Activated B cell treated with CpG ODN at 0.5 μM for 24 hours (primary cell): Measurements from ENCODE around the gene LRRC10B. TPM values are rescaled to one million over a fixed set of nuclear protein-coding genes. Genes with fewer than 3 reads are reported as not detected.

ENCODE experiments used
- ATAC-seq: fragments of 200-7000 bp; cut with Tn5 transposase; one replicate; pipeline ENCODE4 v1.10.0; 2021; ENCODE audit warnings: low read depth, mild to moderate bottlenecking, moderate library complexity
- CTCF ChIA-PET: fragments of 350-600 bp; sonication (Branson Sonifier 250); formaldehyde crosslinking; loops from one replicate; lab custom pipeline; 2021; ENCODE audit warnings: antibody characterized with exemption; lab: Charles Lee
- POLR2A ChIA-PET: fragments of 350-600 bp; sonication (Branson Sonifier 250); formaldehyde crosslinking; loops from one replicate; lab custom pipeline; 2021; ENCODE audit warnings: antibody characterized with exemption; lab: Charles Lee
- DNase-seq: peaks from one replicate; pipeline ENCODE4 v3.0.0; 2022
- H3K27ac Mint-ChIP-seq: one replicate; pipeline ENCODE4 v1.8.0; 2020; ENCODE audit warnings: mixed read lengths
- H3K27me3 Mint-ChIP-seq: one replicate; pipeline ENCODE4 v1.8.0; 2021; ENCODE audit warnings: mixed read lengths
- H3K36me3 Mint-ChIP-seq: one replicate; pipeline ENCODE4 v1.8.0; 2021; ENCODE audit warnings: low read depth, mixed read lengths
- H3K4me1 Mint-ChIP-seq: one replicate; pipeline ENCODE4 v1.8.0; 2021; ENCODE audit warnings: mixed read lengths
- H3K4me3 Mint-ChIP-seq: one replicate; pipeline ENCODE4 v1.8.0; 2020; ENCODE audit warnings: mild to moderate bottlenecking, mixed read lengths
- H3K9me3 Mint-ChIP-seq: one replicate; pipeline ENCODE4 v1.8.0; 2020; ENCODE audit warnings: mixed read lengths
- CTCF ChIP-seq: fragments of 200-600 bp; IDR thresholded peaks from one replicate; pipeline ENCODE4 v1.8.0; 2022; ENCODE audit warnings: antibody characterized with exemption, mild to moderate bottlenecking
- intact Hi-C: fragments of 100-400 bp; cut with micrococcal nuclease; formaldehyde crosslinking; loops from one replicate; pipeline ENCODE4 v1.15.1; 2024
- total RNA-seq: library from RNA; stranded (reverse); gene quantifications from 2 replicates; pipeline ENCODE4 v1.2.3, GENCODE V29; 2022

Gene LRRC10B
- total RNA-seq, 1 donor from 2014 or later: not detected

DNA sequence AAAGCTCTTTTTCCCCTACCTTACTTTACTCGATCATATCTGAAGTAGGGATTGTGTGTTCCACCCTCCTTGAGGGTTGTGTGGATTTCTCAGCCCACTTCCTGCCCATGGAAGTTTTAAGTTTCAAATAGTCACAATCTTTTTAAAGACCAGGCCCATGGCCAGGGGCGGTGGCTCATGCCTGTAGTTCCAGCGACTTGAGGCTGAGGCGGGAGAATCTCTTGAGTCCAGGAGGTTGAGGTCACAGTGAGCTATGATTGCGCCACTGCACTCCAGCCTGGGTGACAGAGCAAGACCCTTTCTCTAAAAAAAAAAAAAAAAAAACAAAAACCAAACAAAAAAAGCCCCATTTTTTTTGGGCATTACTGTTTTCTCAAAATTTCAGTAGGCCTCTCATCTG lies 36.3 kb upstream of the LRRC10B start:
- no peak for ATAC-seq
- Mint-ChIP-seq H3K27ac (no peak overlapping the region), H3K36me3 (peaks cover 38% of the 10 kb centered on the region), H3K4me3 (no peak overlapping the region), H3K4me1 (no peaks in the 10 kb centered on the region), H3K9me3 (peaks cover 2% of the 10 kb centered on the region), H3K27me3 (no peaks in the 10 kb centered on the region)
- ChIA-PET POLR2A (interaction anchor here (0.7 kb wide), 1 partner anchor 190 kb away, joined by 5 read pairs; no protein-coding TSS in a partner anchor), CTCF (no interaction called here)
- DNase-seq: no peak
- no peak for TF ChIP-seq CTCF
- intact Hi-C loops: no loop called here

- Mint-ChIP-seq H3K9me3 (no peaks in the 10 kb centered on the region), H3K4me1 (no peaks in the 10 kb centered on the region), H3K4me3 (no peak overlapping the region), H3K36me3 (peaks cover 32% of the 10 kb centered on the region), H3K27me3 (no peaks in the 10 kb centered on the region), H3K27ac (no peak overlapping the region)
- ChIA-PET POLR2A (no interaction called here), CTCF (no interaction called here)
- DNase-seq (no peak), ATAC-seq (no peak)
- intact Hi-C loops: no loop called here
- no peak for TF ChIP-seq CTCF
Observed at GRCh38 chr11:61472868-61473267, 35.7 kb upstream of the LRRC10B start.

GRCh38 chr11:61473370-61474012 lies 35.1 kb upstream of the LRRC10B start:
- H3K9me3 Mint-ChIP-seq: no peaks in the 10 kb centered on the region
- POLR2A ChIA-PET: no interaction called here
- TF ChIP-seq CTCF: no peak
- H3K4me1 Mint-ChIP-seq: no peaks in the 10 kb centered on the region
- H3K4me3 Mint-ChIP-seq: no peak overlapping the region
- CTCF ChIA-PET: no interaction called here
- no peak for DNase-seq
- intact Hi-C loops: no loop called here
- peaks cover 26% of the 10 kb centered on the region for H3K36me3 Mint-ChIP-seq
- no peak overlapping the region for H3K27ac Mint-ChIP-seq
- H3K27me3 Mint-ChIP-seq: peaks cover 2% of the 10 kb centered on the region
- ATAC-seq: no peak

DNA sequence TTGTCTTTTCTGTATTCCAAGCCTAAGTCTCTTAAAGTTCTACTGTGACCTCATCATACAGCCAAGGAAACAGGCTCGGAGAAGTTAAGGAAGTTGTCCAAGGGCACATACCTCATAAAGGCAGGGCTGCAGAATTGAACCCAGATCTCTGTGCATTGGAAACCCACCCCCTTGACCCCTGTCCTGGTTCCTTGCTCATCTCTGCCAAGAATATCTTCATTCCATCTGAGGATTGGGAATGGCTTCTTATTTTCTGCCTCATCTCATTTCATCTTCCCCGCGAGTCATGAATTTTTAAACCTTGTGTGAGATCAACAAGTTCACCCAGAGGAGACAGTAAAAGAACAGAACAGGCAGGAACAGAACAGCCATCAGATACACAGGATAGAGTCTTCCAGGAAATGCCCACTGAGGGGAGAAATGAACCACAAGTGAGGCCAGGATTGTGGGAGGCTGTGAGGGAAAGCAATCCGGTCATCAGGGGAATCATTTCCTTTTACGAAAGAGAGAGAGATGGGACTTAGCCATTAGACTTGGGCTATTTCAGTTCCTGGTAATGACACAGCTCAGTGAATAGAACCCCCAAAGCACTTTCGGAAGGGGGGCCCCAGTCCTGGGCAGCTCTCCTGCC lies 34.4 kb upstream of the LRRC10B start:
- peaks cover 2% of the 10 kb centered on the region for H3K27me3 Mint-ChIP-seq
- DNase-seq (no peak), ATAC-seq (no peak)
- peaks cover 23% of the 10 kb centered on the region for H3K36me3 Mint-ChIP-seq
- no peak for TF ChIP-seq CTCF
- H3K4me3 Mint-ChIP-seq: no peak overlapping the region
- H3K27ac Mint-ChIP-seq: no peak overlapping the region
- no peaks in the 10 kb centered on the region for H3K4me1 Mint-ChIP-seq
- intact Hi-C loops: no loop called here
- POLR2A ChIA-PET: no interaction called here
- H3K9me3 Mint-ChIP-seq: no peaks in the 10 kb centered on the region
- CTCF ChIA-PET: interaction anchor here (1.9 kb wide), 1 partner anchor 165 kb away, joined by 7 read pairs; no protein-coding TSS in a partner anchor

DNA sequence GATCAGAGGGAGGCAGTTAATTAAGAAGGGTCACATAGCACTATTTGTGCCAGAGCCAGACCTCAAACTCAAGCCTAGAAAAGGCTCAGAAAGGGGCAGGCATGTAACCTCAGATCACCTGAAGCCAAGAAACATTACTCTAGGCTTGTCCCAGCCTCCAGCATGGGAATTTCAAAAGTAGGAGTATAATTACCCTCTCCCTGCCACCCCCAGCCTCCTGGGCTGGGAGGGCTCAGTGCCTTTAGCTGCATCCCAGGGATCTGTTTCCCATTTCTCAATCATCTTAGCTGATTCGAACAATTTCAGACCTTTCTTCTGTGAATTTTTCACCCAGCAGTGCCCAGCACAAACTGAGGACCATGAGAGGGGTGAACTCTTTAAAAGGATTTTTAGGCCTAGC lies 33.1 kb upstream of the LRRC10B start:
- ChIA-PET CTCF (interaction anchor here (1.3 to 3.5 kb wide), 3 partner anchors 42 to 258 kb away, joined by 3 to 44 read pairs (median 7); no protein-coding TSS in a partner anchor), POLR2A (no interaction called here)
- peaks cover 2% of the 10 kb centered on the region for H3K27me3 Mint-ChIP-seq
- H3K4me3 Mint-ChIP-seq: no peak overlapping the region
- no peak for ATAC-seq
- no peak for DNase-seq
- peaks cover 18% of the 10 kb centered on the region for H3K36me3 Mint-ChIP-seq
- H3K27ac Mint-ChIP-seq: no peak overlapping the region
- intact Hi-C loops: no loop called here
- H3K4me1 Mint-ChIP-seq: no peaks in the 10 kb centered on the region
- no peaks in the 10 kb centered on the region for H3K9me3 Mint-ChIP-seq
- no peak for TF ChIP-seq CTCF
